ENCODE results near the gene CENPX.

The CENPX gene

DNA sequence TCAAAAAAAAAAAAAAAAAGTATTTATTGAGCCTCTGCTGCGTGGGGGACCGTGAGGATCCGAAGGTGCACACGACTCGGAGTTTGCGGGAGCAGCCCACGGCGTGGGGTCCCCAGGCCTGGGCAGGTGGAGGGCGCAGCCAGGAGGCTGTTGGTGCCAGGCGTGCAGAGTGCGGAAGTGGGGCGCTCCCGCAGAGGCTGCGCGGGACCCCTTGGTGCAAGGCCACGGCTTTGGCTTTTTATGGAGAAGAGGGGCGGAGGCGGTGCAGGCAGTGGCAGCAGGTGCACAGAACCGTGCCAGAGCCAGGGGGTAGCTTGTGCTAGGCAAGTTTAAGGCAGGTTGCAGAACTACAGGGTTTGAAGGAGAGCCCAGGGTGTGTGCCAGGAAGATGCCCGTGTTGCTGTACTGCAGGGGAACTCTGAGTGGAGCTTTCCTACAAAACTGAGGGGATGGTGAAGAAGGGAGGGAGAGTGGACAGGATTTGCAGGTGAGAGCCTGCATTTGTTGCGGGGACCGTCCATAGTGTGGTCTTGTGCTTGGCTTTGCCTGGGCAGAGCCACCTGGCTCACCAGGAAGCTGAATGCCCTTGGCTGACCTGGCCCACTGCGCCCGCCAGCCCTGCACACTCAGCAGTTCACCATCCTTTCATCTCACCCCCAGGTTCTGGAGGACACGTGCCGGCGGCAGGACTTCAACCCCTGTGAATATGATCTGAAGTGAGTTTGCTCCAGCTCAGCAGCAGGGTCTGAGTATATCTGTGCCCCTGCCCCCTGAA, 44.0 kb downstream of the CENPX start:
- no peak for DNase-seq (ENCODE audit: low read depth)

DNA sequence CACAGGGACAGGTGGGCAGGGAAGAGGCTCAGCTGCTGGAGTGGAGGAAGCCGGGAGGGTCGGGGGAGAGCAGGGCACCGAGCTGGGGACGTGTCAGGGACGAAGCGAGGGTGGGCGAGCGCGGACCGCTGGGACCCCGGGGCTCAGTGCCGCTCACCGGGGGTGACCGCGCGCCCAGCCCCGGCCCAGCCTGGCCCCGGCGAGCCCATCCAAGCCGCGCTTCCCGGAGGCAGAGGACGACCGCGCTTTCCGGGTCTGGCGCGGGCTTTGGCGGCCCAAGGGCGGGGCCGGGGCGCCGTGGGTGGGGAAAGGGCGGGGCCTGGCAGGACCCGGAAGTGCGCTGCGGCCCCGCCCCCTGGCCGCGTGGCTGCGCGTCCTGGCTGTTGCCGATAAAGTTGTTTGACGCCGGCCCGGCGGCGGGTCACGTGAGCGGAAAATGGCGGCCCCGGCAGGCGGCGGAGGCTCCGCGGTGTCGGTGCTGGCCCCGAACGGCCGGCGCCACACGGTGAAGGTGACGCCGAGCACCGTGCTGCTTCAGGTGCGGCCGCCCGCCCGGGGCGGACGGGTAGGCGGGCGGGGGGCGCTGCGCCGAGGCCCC, 45.4 kb downstream of the CENPX start, which contains the start of gene ASPSCR1:
TSS of gene ASPSCR1 (plus strand) at position 419 of the 598 bp plus-strand sequence. CDS start at position 437, 18 bp downstream.
- DNase-seq (ENCODE audit: low read depth): peak; percentile 90

DNA sequence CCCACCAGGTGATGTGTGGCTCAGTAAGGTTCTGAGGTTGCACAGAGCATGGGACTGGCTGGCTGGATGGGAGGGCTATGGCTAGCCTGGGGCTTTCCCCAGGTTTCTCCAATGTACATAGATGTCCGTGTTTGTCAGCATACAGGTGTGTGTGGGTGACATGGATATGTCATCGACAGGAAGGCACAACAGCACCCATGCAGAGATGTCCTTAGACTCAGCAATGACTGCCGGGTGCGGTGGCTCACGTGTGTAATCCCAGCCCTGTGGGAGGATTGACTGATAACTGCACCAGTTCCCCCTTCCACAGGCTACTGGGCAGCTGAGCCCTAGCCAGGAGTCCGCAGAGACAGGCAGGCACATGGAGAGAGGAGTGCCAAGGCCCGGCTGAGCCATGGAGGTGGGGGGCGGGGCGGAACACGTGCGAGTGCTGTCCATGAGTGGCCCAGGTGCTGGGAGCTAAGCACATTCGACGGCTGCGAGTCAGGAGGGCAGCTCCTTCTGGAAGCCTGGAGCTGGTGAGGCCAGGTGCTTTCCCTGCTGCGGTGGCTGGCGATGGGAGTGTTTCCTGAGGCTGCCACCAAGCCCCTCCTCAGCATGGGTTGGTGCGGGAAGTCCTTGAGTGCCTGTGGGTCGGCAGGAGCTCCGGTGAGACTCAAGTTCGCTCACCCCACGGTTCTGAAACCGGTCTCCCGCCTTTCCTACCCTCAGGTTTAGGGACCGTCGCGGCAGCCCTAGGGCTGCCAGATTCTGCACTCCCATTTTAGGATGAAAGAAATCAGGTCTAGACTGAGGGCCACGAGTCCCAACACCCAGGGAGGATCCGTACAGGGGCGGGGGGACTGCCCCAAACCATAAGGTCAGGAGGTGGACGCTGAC, 46.1 kb downstream of the CENPX start:
- DNase-seq (ENCODE audit: low read depth): peak; percentile 35

DNA sequence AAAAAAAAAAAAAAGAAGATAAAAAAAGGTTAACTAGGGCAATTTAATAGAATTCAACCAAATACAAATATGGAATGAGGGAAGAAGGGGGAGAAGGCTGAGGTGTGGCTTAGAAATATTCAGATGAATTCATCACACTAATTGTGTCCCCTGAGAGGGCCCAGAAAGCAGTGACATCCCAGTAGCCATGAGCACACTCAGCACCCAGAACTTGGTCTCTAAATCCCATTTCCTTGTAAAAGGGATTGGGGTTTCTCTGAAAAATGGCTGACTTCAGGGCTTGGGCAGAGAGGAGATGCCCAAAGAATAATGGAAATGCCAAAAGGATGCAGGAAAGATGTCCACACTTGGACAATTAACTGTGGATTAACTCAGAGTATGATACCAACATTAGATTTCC, 49.2 kb downstream of the CENPX start:
- DNase-seq (ENCODE audit: low read depth): no peak

DNA sequence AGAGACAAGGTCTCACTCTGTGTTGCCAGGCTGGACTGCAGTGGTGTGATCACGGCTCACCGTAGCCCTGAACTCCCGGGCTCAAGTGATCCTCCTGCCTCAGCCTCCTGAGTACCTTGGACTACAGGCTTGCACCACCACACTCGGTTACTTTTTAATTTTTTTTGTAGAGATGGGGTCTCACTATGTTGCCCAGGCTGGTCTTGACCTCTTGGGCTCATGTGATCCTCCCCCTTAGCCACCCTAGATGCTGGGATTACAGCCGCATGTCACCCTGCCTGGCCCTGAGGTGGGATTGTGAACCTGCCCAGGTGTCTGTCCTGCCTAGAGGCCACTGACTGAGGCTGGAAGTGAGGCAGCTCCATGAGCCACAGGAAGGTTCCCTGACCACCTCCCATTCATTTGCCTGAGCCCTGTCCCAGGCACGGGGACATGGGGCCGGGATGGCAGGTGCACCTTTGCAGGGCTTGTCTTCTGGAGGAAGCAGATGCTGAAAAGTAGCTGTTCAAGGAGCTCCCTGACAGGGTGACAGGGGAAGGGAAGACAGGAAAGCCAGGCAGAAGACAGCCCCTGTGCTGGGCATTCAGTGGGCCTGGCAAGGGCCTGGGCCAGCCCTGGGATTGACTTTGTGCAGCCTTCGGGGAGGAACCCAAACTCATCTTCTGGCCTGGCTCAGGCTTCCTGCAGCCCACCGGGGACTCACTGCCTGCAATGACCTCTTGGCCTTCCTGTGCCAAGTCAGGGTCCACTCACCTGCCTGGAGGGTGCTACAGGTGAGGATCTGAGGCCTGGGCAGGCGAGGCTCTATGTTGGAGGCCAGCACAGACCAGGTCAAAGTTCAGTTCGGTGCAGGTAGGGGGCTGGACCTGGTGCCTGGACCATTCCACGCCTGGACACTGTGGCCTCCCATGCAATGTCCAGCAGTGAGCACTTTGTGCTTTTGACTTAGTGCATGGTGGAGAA, 53.5 kb downstream of the CENPX start:
- no peak for DNase-seq (ENCODE audit: low read depth)

Measured in stimulated activated CD8-positive, alpha-beta memory T cell treated with anti-CD3 and anti-CD28 coated beads, Interleukin-15, amount 100 ng/mL, for 24 hours (primary cell).